ENCODE results near the gene C11orf68. TPM values are rescaled to one million over a fixed set of nuclear protein-coding genes. Genes with fewer than 3 reads are reported as not detected.

Gene C11orf68
- total and polyA plus RNA-seq, 10 of the 15 experiments (the other 5 are each of a cell fraction or from before 2014, with no cell fraction given), result 3.0 to 25.4 (median 16.7) TPM

DNA sequence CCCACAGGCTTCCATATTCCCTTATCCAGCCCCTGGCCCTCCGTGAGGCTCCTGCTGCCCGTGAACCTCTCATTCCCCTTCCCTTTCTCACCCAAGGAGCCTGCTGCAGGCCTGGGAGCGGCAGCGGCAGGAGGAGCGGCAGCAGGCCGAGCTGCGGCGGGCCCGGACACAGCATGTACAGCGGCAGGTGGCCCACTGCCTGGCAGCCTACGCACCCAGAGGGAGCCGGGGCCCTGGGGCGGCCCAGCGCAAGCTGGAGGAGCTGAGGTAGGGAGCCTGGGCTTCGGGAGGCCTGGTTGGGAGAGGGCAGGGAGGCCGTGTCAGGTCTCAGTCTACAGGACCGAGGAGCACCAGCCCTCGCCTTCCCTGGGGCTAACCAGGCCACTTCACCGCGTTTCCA lies 34.6 kb upstream of the C11orf68 start:
- Histone ChIP-seq H4K20me1 (ENCODE audit: control insufficient read depth, insufficient read depth) (no peaks in the 10 kb centered on the region), H3K4me3 (no peak overlapping the region), H3K27me3 (replicated peaks in 1 of 2; ENCODE audit: control insufficient read depth in 2 of 2, insufficient read depth in 2 of 2, low read length in 1 of 2) (no peaks in the 10 kb centered on the region), H3K9me3 (replicated peaks; ENCODE audit: control insufficient read depth, insufficient read depth, low read length) (no peaks in the 10 kb centered on the region), H3K4me1 (ENCODE audit: control insufficient read depth, insufficient read depth, low read length) (peaks cover 14% of the 10 kb centered on the region), H3K27ac (ENCODE audit: control insufficient read depth, insufficient read depth) (no peak overlapping the region), H3K79me2 (ENCODE audit: control insufficient read depth, insufficient read depth, low read length) (no peaks in the 10 kb centered on the region), H2AFZ (ENCODE audit: control insufficient read depth, low read depth, low read length) (no peak overlapping the region), H3K36me3 (ENCODE audit: control insufficient read depth in 2 of 2, insufficient read depth in 2 of 2, low read length in 1 of 2) (no peaks in the 10 kb centered on the region), H3K9ac (ENCODE audit: control insufficient read depth, insufficient read depth, low read length) (no peak overlapping the region), H3K4me2 (ENCODE audit: control insufficient read depth, insufficient read depth) (no peak overlapping the region)
- intact Hi-C loops (cut with micrococcal nuclease; ENCODE audit: unreplicated experiment) (no loop called here), in situ Hi-C loops (cut with MboI) (no loop called here)
- RAD21 ChIA-PET (ENCODE audit: unreplicated experiment), result no interaction called here
- SMC1A ChIA-PET (ENCODE audit: uncharacterized antibody, unreplicated experiment), result interaction anchor here (0.6 kb wide), 1 partner anchor 92 kb away, joined by 4 read pairs; no protein-coding TSS in a partner anchor
- POLR2A ChIA-PET, result interaction anchor here (0.7 kb wide), 1 partner anchor 414 kb away, joined by 3 read pairs; no protein-coding TSS in a partner anchor
- no peak for FAIRE-seq
- no peak for ATAC-seq
- no peak for DNase-seq (ENCODE audit: low read depth, low spot score)
- no TSS peak for BruUV-seq (replicated peaks)
- CTCF ChIA-PET, result interaction anchor here (2.3 kb wide), 1 partner anchor 68 kb away, joined by 9 read pairs; no protein-coding TSS in a partner anchor
- WGBS (ENCODE audit: insufficient coverage, insufficient replicate concordance, low lambda C conversion rate, missing lambda C conversion rate), result 86% methylated on average over 17 of the region's 20 CpGs
- TF ChIP-seq CBFB (IDR thresholded peaks at IDR 0.05; ENCODE audit: low read depth), result no peak
- no peak for TF ChIP-seq ESRRA (IDR thresholded peaks at IDR 0.05; ENCODE audit: low read length)
- TF ChIP-seq MTA3 (IDR thresholded peaks at IDR 0.05; ENCODE audit: borderline replicate concordance, low read length), result no peak
- no peak for TF ChIP-seq SMAD5 (IDR thresholded peaks at IDR 0.05; ENCODE audit: low read depth)
- no peak for TF ChIP-seq SRF (IDR thresholded peaks at IDR 0.05; ENCODE audit: low read depth in 2 of 2, low read length in 2 of 2)
- no peak for TF ChIP-seq KAT2A (conservative IDR thresholded peaks at IDR 0.05; ENCODE audit: control insufficient read depth, low read depth, low read length)
- TF ChIP-seq, protein P1, sequence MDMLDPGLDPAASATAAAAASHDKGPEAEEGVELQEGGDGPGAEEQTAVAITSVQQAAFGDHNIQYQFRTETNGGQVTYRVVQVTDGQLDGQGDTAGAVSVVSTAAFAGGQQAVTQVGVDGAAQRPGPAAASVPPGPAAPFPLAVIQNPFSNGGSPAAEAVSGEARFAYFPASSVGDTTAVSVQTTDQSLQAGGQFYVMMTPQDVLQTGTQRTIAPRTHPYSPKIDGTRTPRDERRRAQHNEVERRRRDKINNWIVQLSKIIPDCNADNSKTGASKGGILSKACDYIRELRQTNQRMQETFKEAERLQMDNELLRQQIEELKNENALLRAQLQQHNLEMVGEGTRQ (IDR thresholded peaks at IDR 0.05; ENCODE audit: borderline replicate concordance, low read depth, low read length), result no peak
- TF ChIP-seq RUNX3 (IDR thresholded peaks at IDR 0.05; ENCODE audit: low read length), result no peak
- no peak for TF ChIP-seq RBBP5 (conservative IDR thresholded peaks at IDR 0.05)
- no peak for TF ChIP-seq BRCA1 (IDR thresholded peaks at IDR 0.05; ENCODE audit: low read depth, low read length)
- no peak for TF ChIP-seq DPF2 (IDR thresholded peaks at IDR 0.05)
- TF ChIP-seq JUNB (IDR thresholded peaks at IDR 0.05), result no peak
- TF ChIP-seq, protein P2, sequence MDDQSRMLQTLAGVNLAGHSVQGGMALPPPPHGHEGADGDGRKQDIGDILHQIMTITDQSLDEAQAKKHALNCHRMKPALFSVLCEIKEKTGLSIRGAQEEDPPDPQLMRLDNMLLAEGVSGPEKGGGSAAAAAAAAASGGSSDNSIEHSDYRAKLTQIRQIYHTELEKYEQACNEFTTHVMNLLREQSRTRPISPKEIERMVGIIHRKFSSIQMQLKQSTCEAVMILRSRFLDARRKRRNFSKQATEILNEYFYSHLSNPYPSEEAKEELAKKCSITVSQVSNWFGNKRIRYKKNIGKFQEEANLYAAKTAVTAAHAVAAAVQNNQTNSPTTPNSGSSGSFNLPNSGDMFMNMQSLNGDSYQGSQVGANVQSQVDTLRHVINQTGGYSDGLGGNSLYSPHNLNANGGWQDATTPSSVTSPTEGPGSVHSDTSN (IDR thresholded peaks at IDR 0.05; ENCODE audit: insufficient replicate concordance, low read depth, low read length), result no peak
- no peak for TF ChIP-seq TCF3 (IDR thresholded peaks at IDR 0.05; ENCODE audit: borderline replicate concordance, insufficient read depth, low read depth, low read length)
- no peak for TF ChIP-seq KDM1A (IDR thresholded peaks at IDR 0.05; ENCODE audit: borderline replicate concordance)

Data from GM12878 (cell line).